HG03378 (cell line): ENCODE measurements around the gene PTPN20.

Experiments
- ATAC-seq: cut with Tn5 transposase; IDR thresholded peaks from one replicate; pipeline ENCODE4 v1.9.1; 2021; ENCODE audit warnings: mild to moderate bottlenecking, moderate library complexity; ENCODE audit not compliant: unreplicated experiment

PTPN20 gene

GRCh38 chr10:47047127-47047504, 135.9 kb downstream of the PTPN20 start:
- no peak for ATAC-seq

- no peak for ATAC-seq
Observed at GRCh38 chr10:47047577-47048525, 136.6 kb downstream of the PTPN20 start.

GRCh38 chr10:47048526-47048905, 137.3 kb downstream of the PTPN20 start:
- no peak for ATAC-seq

DNA sequence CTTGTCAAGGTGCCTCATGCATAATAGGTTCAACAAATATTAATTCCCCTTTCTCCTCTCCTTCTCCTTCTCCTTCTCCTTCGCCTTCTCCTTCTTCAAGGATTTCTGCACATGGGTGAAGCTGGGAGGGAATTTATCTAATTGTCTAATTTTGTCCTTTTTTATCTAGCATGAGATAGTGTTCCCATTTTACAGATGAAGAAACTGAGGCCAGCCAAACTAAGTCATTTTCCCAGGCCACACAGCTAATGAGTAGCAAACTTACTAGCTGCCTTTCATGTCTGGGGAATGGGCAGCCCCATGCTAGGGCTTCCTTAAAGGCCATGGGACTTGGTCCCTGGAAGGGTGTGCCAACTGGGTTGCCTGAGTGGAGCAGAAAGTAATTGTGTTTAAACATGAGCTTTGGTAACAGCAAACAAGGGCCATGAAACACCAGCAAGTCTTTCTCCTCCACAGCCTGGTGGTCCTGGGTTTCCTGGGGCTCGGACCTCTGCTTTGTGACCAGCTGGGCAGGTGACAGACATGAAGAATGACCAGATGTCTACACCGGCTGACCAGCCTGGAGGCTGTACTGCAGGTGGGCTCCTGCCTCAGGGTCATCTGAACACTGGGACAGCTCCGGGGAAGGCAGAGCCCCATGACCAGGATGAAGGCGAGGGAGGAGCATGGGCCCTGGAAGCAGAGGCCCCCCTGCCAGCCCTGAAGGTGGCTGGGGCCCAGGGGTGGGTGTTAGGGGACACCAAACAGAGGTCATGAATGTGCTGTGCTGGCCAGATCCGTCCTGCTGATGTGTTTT, 138.0 kb downstream of the PTPN20 start:
- no peak for ATAC-seq

DNA sequence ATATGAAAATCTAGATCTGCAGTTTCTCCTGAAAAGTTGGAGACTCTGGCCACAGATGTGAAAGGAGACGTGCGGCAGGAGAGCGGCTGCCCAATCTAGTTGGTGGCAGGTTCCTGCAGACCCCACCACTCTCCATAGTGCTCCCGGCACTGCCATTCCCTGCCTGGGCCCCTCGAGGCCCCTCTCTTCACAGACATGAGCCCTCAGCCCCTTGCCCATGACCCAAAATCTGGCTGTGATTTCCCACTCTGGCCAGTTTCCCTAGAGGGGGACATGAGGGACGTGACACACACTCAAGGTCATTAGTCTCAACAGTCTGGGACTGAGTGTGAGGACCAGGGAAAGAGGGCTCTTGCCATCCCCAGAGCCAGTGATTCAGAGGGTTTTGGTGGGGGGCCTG, 138.7 kb downstream of the PTPN20 start:
- no peak for ATAC-seq

GRCh38 chr10:47050618-47051455, 139.6 kb downstream of the PTPN20 start:
- no peak for ATAC-seq

- ATAC-seq, result no peak
Observed at GRCh38 chr10:47051741-47052238, 140.6 kb downstream of the PTPN20 start.
